ENCODE data around the gene CLEC11A. TPM values are rescaled to one million over a fixed set of nuclear protein-coding genes. Genes with fewer than 3 reads are reported as not detected.
"Not testable (repeated sequence)": the region's sequence is repeated elsewhere in the genome, so short reads cannot be mapped to it uniquely, and the experiment has no call there.

Gene CLEC11A
- polyA plus RNA-seq, 1 donor (not counting 4 experiments of a cell fraction or from before 2014, with no cell fraction given), result 0.56 TPM

DNA sequence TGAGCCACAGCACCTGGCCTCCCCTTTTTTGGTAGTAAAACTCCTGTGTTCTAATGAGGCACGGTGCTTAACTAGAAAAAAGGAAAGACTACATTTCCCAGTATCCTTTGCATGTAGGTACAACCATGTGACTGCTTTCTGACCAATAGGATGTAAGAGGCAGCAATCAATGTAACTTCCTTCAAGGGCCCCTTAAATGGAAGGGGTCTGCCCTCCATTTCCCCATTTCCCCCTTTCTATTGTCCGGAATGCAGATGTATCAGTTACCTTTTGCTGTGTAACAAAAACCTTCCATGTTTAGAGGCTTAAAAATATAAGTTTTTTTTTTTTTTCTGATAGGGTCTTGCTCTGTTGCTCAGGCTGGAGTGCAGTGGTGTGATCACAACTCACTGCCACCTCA lies 49.3 kb downstream of the CLEC11A start:
- Histone ChIP-seq H3K27me3 (ENCODE audit: control insufficient read depth, extremely low read depth, insufficient read depth, low read length) (peaks cover 10% of the 10 kb centered on the region), H4K20me1 (ENCODE audit: control insufficient read depth, extremely low read depth, insufficient read depth, low read length) (no peaks in the 10 kb centered on the region), H3K79me2 (ENCODE audit: control insufficient read depth, insufficient read depth, low read length) (no peaks in the 10 kb centered on the region), H3K4me1 (ENCODE audit: control insufficient read depth, extremely low read depth, insufficient read depth, low read length) (no peaks in the 10 kb centered on the region), H3K9me1 (ENCODE audit: control insufficient read depth, extremely low read depth, insufficient read depth, low read length) (no peaks in the 10 kb centered on the region), H3K4me3 (ENCODE audit: control insufficient read depth in 2 of 3, extremely low read depth in 1 of 3, insufficient read depth in 2 of 3, low read depth in 1 of 3, low read length in 3 of 3) (no peak overlapping the region), H3K27ac (ENCODE audit: control insufficient read depth, insufficient read depth, low read length) (no peak overlapping the region), H3K9me3 (ENCODE audit: control insufficient read depth, low read depth, low read length) (no peaks in the 10 kb centered on the region), H3K36me3 (ENCODE audit: control insufficient read depth in 2 of 2, extremely low read depth in 1 of 2, insufficient read depth in 2 of 2, low read length in 2 of 2) (no peaks in the 10 kb centered on the region), H3K4me2 (ENCODE audit: control insufficient read depth, extremely low read depth, insufficient read depth, low read depth, low read length) (no peak overlapping the region), H2AFZ (ENCODE audit: control insufficient read depth, low read length) (no peak overlapping the region), H3K9ac (ENCODE audit: control insufficient read depth, extremely low read depth, insufficient read depth, low read length) (no peak overlapping the region)
- FAIRE-seq (no peak), DNase-seq (ENCODE audit: low read depth, low spot score) (no peak)
- dilution Hi-C loops (cut with MboI; ENCODE audit: extremely low pct_ligation_motif_present, low sequenced_read_pairs), result no loop called here
- TF ChIP-seq, protein P1, sequence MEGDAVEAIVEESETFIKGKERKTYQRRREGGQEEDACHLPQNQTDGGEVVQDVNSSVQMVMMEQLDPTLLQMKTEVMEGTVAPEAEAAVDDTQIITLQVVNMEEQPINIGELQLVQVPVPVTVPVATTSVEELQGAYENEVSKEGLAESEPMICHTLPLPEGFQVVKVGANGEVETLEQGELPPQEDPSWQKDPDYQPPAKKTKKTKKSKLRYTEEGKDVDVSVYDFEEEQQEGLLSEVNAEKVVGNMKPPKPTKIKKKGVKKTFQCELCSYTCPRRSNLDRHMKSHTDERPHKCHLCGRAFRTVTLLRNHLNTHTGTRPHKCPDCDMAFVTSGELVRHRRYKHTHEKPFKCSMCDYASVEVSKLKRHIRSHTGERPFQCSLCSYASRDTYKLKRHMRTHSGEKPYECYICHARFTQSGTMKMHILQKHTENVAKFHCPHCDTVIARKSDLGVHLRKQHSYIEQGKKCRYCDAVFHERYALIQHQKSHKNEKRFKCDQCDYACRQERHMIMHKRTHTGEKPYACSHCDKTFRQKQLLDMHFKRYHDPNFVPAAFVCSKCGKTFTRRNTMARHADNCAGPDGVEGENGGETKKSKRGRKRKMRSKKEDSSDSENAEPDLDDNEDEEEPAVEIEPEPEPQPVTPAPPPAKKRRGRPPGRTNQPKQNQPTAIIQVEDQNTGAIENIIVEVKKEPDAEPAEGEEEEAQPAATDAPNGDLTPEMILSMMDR (optimal IDR thresholded peaks at IDR 0.05 in 1 of 3, IDR thresholded peaks at IDR 0.05 in 1 of 3, conservative IDR thresholded peaks at IDR 0.05 in 1 of 3; ENCODE audit: extremely low read depth in 1 of 3, insufficient read depth in 2 of 3, low read length in 3 of 3), result no peak
- TF ChIP-seq EZH2 (IDR thresholded peaks at IDR 0.05; ENCODE audit: low read length), result no peak

DNA sequence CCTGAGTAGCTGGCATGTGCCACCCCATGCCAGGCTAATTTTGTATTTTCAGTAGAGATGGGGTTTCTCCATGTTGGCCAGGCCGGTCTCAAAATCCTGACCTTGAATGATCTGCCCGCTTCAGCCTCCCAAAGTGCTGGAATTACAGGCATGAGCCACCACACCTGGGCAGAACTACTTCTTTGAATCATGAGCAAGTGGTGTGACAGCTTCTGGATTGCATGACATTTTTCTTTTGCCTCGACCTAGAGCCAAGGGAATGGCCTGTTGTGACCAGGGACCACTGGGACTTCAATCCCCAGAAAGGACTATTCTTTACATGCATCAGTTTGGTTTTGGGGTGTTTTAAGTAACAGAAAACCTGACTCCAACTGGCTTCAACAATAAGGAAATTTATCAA lies 49.7 kb downstream of the CLEC11A start:
- FAIRE-seq; H3K9me3 ChIP-seq (ENCODE audit: control insufficient read depth, low read depth, low read length); H3K9ac ChIP-seq (ENCODE audit: control insufficient read depth, extremely low read depth, insufficient read depth, low read length); H3K79me2 ChIP-seq (ENCODE audit: control insufficient read depth, insufficient read depth, low read length); DNase-seq (ENCODE audit: low read depth, low spot score); H3K4me1 ChIP-seq (ENCODE audit: control insufficient read depth, extremely low read depth, insufficient read depth, low read length); H4K20me1 ChIP-seq (ENCODE audit: control insufficient read depth, extremely low read depth, insufficient read depth, low read length); H3K9me1 ChIP-seq (ENCODE audit: control insufficient read depth, extremely low read depth, insufficient read depth, low read length); H3K4me2 ChIP-seq (ENCODE audit: control insufficient read depth, extremely low read depth, insufficient read depth, low read depth, low read length); H3K4me3 ChIP-seq (ENCODE audit: control insufficient read depth in 2 of 3, extremely low read depth in 1 of 3, insufficient read depth in 2 of 3, low read depth in 1 of 3, low read length in 3 of 3); H2AFZ ChIP-seq (ENCODE audit: control insufficient read depth, low read length); dilution Hi-C loops (cut with MboI; ENCODE audit: extremely low pct_ligation_motif_present, low sequenced_read_pairs); H3K36me3 ChIP-seq (ENCODE audit: control insufficient read depth in 2 of 2, extremely low read depth in 1 of 2, insufficient read depth in 2 of 2, low read length in 2 of 2); H3K27ac ChIP-seq (ENCODE audit: control insufficient read depth, insufficient read depth, low read length): not testable (repeated sequence)
- H3K27me3 ChIP-seq (ENCODE audit: control insufficient read depth, extremely low read depth, insufficient read depth, low read length), result peaks cover 14% of the 10 kb centered on the region

DNA sequence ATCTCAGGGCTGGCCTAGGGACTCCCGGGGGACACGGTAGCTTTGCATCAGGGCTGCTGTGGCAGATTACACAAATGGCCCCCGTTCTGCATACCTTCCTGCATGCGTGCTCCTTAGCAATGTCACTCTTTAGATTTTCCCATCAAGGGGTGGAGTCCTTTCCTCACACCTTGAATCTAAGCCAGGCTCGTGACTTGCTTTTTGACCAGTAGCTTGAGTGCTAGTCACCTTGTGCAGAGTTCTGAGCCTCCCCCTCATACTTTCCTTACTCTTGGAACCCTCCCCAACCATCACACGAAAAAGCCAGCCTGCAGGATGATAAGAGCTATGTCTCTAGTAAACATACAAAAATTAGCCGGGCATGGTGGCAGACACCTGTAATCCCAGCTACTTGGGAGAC lies 50.3 kb downstream of the CLEC11A start:
- H4K20me1 ChIP-seq (ENCODE audit: control insufficient read depth, extremely low read depth, insufficient read depth, low read length); H3K4me1 ChIP-seq (ENCODE audit: control insufficient read depth, extremely low read depth, insufficient read depth, low read length); H3K9ac ChIP-seq (ENCODE audit: control insufficient read depth, extremely low read depth, insufficient read depth, low read length); DNase-seq (ENCODE audit: low read depth, low spot score); H3K36me3 ChIP-seq (ENCODE audit: control insufficient read depth in 2 of 2, extremely low read depth in 1 of 2, insufficient read depth in 2 of 2, low read length in 2 of 2); H3K4me3 ChIP-seq (ENCODE audit: control insufficient read depth in 2 of 3, extremely low read depth in 1 of 3, insufficient read depth in 2 of 3, low read depth in 1 of 3, low read length in 3 of 3); H3K4me2 ChIP-seq (ENCODE audit: control insufficient read depth, extremely low read depth, insufficient read depth, low read depth, low read length); H3K27ac ChIP-seq (ENCODE audit: control insufficient read depth, insufficient read depth, low read length); H3K79me2 ChIP-seq (ENCODE audit: control insufficient read depth, insufficient read depth, low read length); H3K9me3 ChIP-seq (ENCODE audit: control insufficient read depth, low read depth, low read length); dilution Hi-C loops (cut with MboI; ENCODE audit: extremely low pct_ligation_motif_present, low sequenced_read_pairs); FAIRE-seq; H2AFZ ChIP-seq (ENCODE audit: control insufficient read depth, low read length); H3K9me1 ChIP-seq (ENCODE audit: control insufficient read depth, extremely low read depth, insufficient read depth, low read length): not testable (repeated sequence)
- H3K27me3 ChIP-seq (ENCODE audit: control insufficient read depth, extremely low read depth, insufficient read depth, low read length), result peaks cover 19% of the 10 kb centered on the region

Other genes with a start within 250 kb of the CLEC11A start
- 26.7 to 36.9 TPM (median 32.3 TPM) in 3 replicates for gene EMC10, start 246.9 kb upstream of the CLEC11A start, polyA plus RNA-seq
- gene GARIN5A, start 246.5 kb upstream of the CLEC11A start, polyA plus RNA-seq, result 0.37 to 0.83 TPM (median 0.64 TPM) in 3 replicates
- 18.7 to 48.7 TPM (median 21.0 TPM) in 3 replicates for gene JOSD2, start 212.2 kb upstream of the CLEC11A start, polyA plus RNA-seq
- not detected in 3 replicates for gene ASPDH, start 209.5 kb upstream of the CLEC11A start, polyA plus RNA-seq
- not detected in 3 replicates for gene LRRC4B, start 154.9 kb upstream of the CLEC11A start, polyA plus RNA-seq
- not detected in 3 replicates for gene SYT3, start 83.5 kb upstream of the CLEC11A start, polyA plus RNA-seq
- gene C19orf81, start 73.9 kb upstream of the CLEC11A start, polyA plus RNA-seq, result not detected in 3 replicates
- gene SHANK1, start 3.6 kb upstream of the CLEC11A start, polyA plus RNA-seq, result 0.10 to 0.82 TPM (median 0.51 TPM) in 3 replicates
- not detected in 3 replicates for gene GPR32, start 47.1 kb downstream of the CLEC11A start, polyA plus RNA-seq
- not detected in 3 replicates for gene ACP4, start 67.1 kb downstream of the CLEC11A start, polyA plus RNA-seq
- gene KLK1, start 100.4 kb downstream of the CLEC11A start, polyA plus RNA-seq, result 0.10 to 0.39 TPM (median 0.31 TPM) in 3 replicates
- not detected in 3 replicates for gene KLK15, start 110.2 kb downstream of the CLEC11A start, polyA plus RNA-seq
- gene KLK3, start 131.6 kb downstream of the CLEC11A start, polyA plus RNA-seq, result not detected in 3 replicates
- 0.07 to 0.14 TPM in 2 of 3 replicates, not detected in the other for gene KLK2, start 150.1 kb downstream of the CLEC11A start, polyA plus RNA-seq
- gene KLK4, start 188.0 kb downstream of the CLEC11A start, polyA plus RNA-seq, result not detected in 3 replicates
- gene KLK5, start 229.7 kb downstream of the CLEC11A start, polyA plus RNA-seq, result 425 to 882 TPM (median 477 TPM) in 3 replicates
- gene KLK6, start 246.2 kb downstream of the CLEC11A start, polyA plus RNA-seq, result 0.73 to 2.5 TPM (median 1.9 TPM) in 3 replicates